Measurements from ENCODE around the gene SSTR5.

SSTR5 gene

DNA sequence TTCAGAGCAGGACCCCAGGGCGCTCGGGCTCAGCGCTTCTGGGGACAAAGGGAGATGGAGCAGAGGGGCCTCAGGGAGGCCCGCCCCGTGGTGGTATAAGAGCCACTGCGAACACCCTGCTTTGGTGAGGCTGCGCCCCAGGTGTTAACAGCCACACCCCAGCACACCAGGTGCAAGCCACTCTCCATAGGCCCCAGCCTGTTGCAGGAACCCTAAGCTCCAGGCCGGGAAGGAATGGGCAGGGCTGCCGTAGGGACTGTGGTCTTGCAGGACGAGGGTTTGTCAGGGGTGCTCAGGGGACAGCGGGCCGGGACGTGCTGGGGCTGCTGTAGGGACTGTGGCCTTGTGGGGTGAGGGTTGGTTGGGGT is 17.0 kb upstream of the SSTR5 start:
- no peak overlapping the region for H2AK5ac ChIP-seq (ENCODE audit: low read length, severe bottlenecking)
- 84% methylated on average over 13 of the region's 13 CpGs for WGBS
- H3K27ac ChIP-seq (ENCODE audit: low read length, poor library complexity, severe bottlenecking): no peak overlapping the region
- no peak overlapping the region for H3K4me3 ChIP-seq (ENCODE audit: insufficient read depth in 1 of 2, low read depth in 1 of 2, low read length in 2 of 2)
- no peak overlapping the region for H2BK120ac ChIP-seq (ENCODE audit: low read depth, low read length)
- H4K91ac ChIP-seq (ENCODE audit: low read length): no peak overlapping the region
- no peak overlapping the region for H3K23ac ChIP-seq (ENCODE audit: low read length in 2 of 2)
- no peak overlapping the region for H2AFZ ChIP-seq (ENCODE audit: low read depth, low read length)
- no peaks in the 10 kb centered on the region for H3K36me3 ChIP-seq (ENCODE audit: control insufficient read depth in 1 of 2, insufficient read depth in 2 of 2, low read depth in 1 of 2, low read length in 2 of 2)
- no peaks in the 10 kb centered on the region for H3K4me1 ChIP-seq (ENCODE audit: control insufficient read depth, insufficient read depth, low read depth, low read length)
- peaks cover 3 to 25% of the 10 kb centered on the region in 2 experiments for H3K27me3 ChIP-seq (ENCODE audit: control insufficient read depth in 1 of 2, insufficient read depth in 1 of 2, low read length in 2 of 2)
- no peak overlapping the region for H2BK12ac ChIP-seq (ENCODE audit: low read length in 2 of 2)
- no peak for DNase-seq
- no peak overlapping the region for H3K4me2 ChIP-seq (ENCODE audit: low read length, poor library complexity, severe bottlenecking)
- no peak overlapping the region for H2BK5ac ChIP-seq (ENCODE audit: low read depth, low read length, poor library complexity, severe bottlenecking)
- no peak overlapping the region for H3K9ac ChIP-seq (ENCODE audit: low read length)
- no peak overlapping the region for H2BK15ac ChIP-seq (ENCODE audit: low read depth, poor library complexity, severe bottlenecking)
- no peak overlapping the region for H3K4ac ChIP-seq (ENCODE audit: low read depth in 1 of 2, low read length in 2 of 2)
- peaks cover 5% of the 10 kb centered on the region for H3K9me3 ChIP-seq (ENCODE audit: control insufficient read depth, low read length)
- H3K14ac ChIP-seq (ENCODE audit: low read length in 2 of 2): no peak overlapping the region
- no peaks in the 10 kb centered on the region for H3K79me1 ChIP-seq (replicated peaks; ENCODE audit: low read length, poor library complexity, severe bottlenecking)
- H4K8ac ChIP-seq (ENCODE audit: low read length): no peak overlapping the region
- H3K18ac ChIP-seq (ENCODE audit: low read depth in 1 of 2, low read length in 2 of 2): no peak overlapping the region

DNA sequence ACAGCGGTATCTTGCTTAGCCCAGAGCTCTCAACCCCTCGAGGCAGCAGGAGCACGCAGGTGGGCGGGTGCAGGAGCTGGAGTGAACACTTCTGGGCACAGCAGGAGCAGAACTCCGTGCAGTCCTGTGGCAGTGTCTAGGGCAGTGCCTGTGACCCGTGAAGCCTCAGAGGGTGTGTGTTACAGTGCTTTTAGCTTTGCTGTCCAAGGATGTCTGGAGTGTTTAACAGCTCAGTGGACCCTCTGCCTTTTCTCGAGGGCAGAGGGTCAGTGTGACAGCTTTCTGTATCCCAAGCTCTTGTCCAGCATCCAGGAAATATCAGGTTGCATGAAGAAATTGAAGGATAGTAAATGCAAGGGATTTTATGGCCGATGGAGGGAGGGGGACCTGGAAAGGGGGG is 16.4 kb upstream of the SSTR5 start:
- no peak overlapping the region for H2AFZ ChIP-seq (ENCODE audit: low read depth, low read length)
- no peak overlapping the region for H2BK120ac ChIP-seq (ENCODE audit: low read depth, low read length)
- H2BK5ac ChIP-seq (ENCODE audit: low read depth, low read length, poor library complexity, severe bottlenecking): no peak overlapping the region
- H3K79me1 ChIP-seq (replicated peaks; ENCODE audit: low read length, poor library complexity, severe bottlenecking): no peaks in the 10 kb centered on the region
- no peak overlapping the region for H4K8ac ChIP-seq (ENCODE audit: low read length)
- no peaks in the 10 kb centered on the region for H3K36me3 ChIP-seq (ENCODE audit: control insufficient read depth in 1 of 2, insufficient read depth in 2 of 2, low read depth in 1 of 2, low read length in 2 of 2)
- H3K27ac ChIP-seq (ENCODE audit: low read length, poor library complexity, severe bottlenecking): no peak overlapping the region
- H3K18ac ChIP-seq (ENCODE audit: low read depth in 1 of 2, low read length in 2 of 2): no peak overlapping the region
- H3K4me2 ChIP-seq (ENCODE audit: low read length, poor library complexity, severe bottlenecking): no peak overlapping the region
- no peak overlapping the region for H3K4ac ChIP-seq (ENCODE audit: low read depth in 1 of 2, low read length in 2 of 2)
- no peak overlapping the region for H2AK5ac ChIP-seq (ENCODE audit: low read length, severe bottlenecking)
- no peak overlapping the region for H2BK15ac ChIP-seq (ENCODE audit: low read depth, poor library complexity, severe bottlenecking)
- no peak overlapping the region for H3K23ac ChIP-seq (ENCODE audit: low read length in 2 of 2)
- peaks cover 5% of the 10 kb centered on the region for H3K9me3 ChIP-seq (ENCODE audit: control insufficient read depth, low read length)
- no peaks in the 10 kb centered on the region for H3K4me1 ChIP-seq (ENCODE audit: control insufficient read depth, insufficient read depth, low read depth, low read length)
- peaks cover 3 to 25% of the 10 kb centered on the region in 2 experiments for H3K27me3 ChIP-seq (ENCODE audit: control insufficient read depth in 1 of 2, insufficient read depth in 1 of 2, low read length in 2 of 2)
- H3K9ac ChIP-seq (ENCODE audit: low read length): no peak overlapping the region
- WGBS: 53% methylated on average over 8 of the region's 8 CpGs
- H2BK12ac ChIP-seq (ENCODE audit: low read length in 2 of 2): no peak overlapping the region
- DNase-seq: no peak
- no peak overlapping the region for H3K14ac ChIP-seq (ENCODE audit: low read length in 2 of 2)
- H4K91ac ChIP-seq (ENCODE audit: low read length): no peak overlapping the region
- H3K4me3 ChIP-seq (ENCODE audit: insufficient read depth in 1 of 2, low read depth in 1 of 2, low read length in 2 of 2): no peak overlapping the region

DNA sequence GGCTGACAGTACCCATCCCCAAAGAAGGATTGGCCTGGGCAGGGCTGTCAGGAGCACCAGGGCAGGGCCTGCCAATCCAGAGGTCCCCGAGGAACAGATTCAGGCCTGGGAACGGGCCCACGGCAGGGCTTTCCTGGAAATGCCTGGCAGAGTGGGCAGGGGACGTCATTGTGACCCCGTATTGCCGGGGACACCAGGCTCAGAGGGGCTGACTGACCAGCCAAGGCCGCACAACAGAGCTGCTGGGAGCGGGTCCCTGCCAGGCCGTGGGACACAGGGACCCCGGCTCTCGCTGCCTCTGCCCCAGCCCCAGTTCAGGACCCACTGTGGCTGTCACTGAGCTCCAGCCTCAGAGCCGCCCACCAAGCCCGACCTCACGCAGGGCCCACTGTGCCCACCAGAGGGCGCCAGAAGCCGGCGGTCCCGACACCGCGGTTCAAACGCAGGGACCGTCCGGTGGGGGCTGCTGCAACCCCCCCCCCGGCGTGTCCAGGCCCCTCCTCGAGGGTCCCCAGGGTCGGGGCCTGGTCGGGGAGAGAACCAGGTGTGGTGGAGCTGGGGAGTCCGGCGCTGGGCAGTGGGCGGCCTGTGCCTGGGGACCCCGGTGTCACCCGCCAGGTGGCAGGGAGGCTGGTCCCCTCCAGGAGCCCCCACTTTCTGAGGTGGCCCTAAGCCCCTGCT is 15.2 kb upstream of the SSTR5 start:
- Histone ChIP-seq H3K36me3 (ENCODE audit: control insufficient read depth in 1 of 2, insufficient read depth in 2 of 2, low read depth in 1 of 2, low read length in 2 of 2) (no peaks in the 10 kb centered on the region), H3K4me2 (ENCODE audit: low read length, poor library complexity, severe bottlenecking) (no peak overlapping the region), H2BK12ac (ENCODE audit: low read length in 2 of 2) (no peak overlapping the region), H3K4me3 (ENCODE audit: insufficient read depth in 1 of 2, low read depth in 1 of 2, low read length in 2 of 2) (no peak overlapping the region), H3K9ac (ENCODE audit: low read length) (no peak overlapping the region), H3K23ac (ENCODE audit: low read length in 2 of 2) (no peak overlapping the region), H3K9me3 (ENCODE audit: control insufficient read depth, low read length) (peaks cover 5% of the 10 kb centered on the region), H2BK5ac (ENCODE audit: low read depth, low read length, poor library complexity, severe bottlenecking) (no peak overlapping the region), H2AK5ac (ENCODE audit: low read length, severe bottlenecking) (no peak overlapping the region), H3K27ac (ENCODE audit: low read length, poor library complexity, severe bottlenecking) (no peak overlapping the region), H3K79me1 (replicated peaks; ENCODE audit: low read length, poor library complexity, severe bottlenecking) (no peaks in the 10 kb centered on the region), H3K14ac (ENCODE audit: low read length in 2 of 2) (no peak overlapping the region), H4K91ac (ENCODE audit: low read length) (no peak overlapping the region), H2AFZ (ENCODE audit: low read depth, low read length) (no peak overlapping the region), H2BK120ac (ENCODE audit: low read depth, low read length) (no peak overlapping the region), H4K8ac (ENCODE audit: low read length) (no peak overlapping the region), H3K27me3 (ENCODE audit: control insufficient read depth in 1 of 2, insufficient read depth in 1 of 2, low read length in 2 of 2) (peaks cover 3 to 25% of the 10 kb centered on the region in 2 experiments), H3K4me1 (ENCODE audit: control insufficient read depth, insufficient read depth, low read depth, low read length) (no peaks in the 10 kb centered on the region), H3K4ac (ENCODE audit: low read depth in 1 of 2, low read length in 2 of 2) (no peak overlapping the region), H2BK15ac (ENCODE audit: low read depth, poor library complexity, severe bottlenecking) (no peak overlapping the region), H3K18ac (ENCODE audit: low read depth in 1 of 2, low read length in 2 of 2) (no peak overlapping the region)
- no peak for DNase-seq
- WGBS: 24% methylated on average over 30 of the region's 33 CpGs

DNA sequence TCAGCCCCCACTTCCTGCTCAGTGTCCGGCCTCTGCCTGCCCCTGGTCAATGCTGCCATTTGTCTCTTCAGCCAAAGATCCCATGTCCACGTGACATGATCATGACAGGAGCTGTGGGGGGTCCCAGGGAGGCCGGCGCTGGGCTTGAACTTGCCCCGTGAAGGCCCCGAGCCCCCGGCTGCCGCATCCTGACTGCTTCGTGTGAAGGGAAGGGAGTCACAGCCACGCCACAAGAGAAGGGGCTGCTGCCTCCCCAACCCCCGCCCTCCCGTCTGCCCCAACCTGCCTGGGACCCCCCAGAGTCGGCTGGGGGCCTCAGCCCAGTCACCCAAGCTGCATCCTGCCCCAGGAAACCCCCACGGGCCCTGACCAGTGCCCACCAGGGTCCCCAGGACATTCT is 14.3 kb upstream of the SSTR5 start:
- Histone ChIP-seq H2BK120ac (ENCODE audit: low read depth, low read length) (no peak overlapping the region), H3K79me1 (replicated peaks; ENCODE audit: low read length, poor library complexity, severe bottlenecking) (no peaks in the 10 kb centered on the region), H2AK5ac (ENCODE audit: low read length, severe bottlenecking) (no peak overlapping the region), H3K9ac (ENCODE audit: low read length) (no peak overlapping the region), H3K4ac (ENCODE audit: low read depth in 1 of 2, low read length in 2 of 2) (no peak overlapping the region), H3K18ac (ENCODE audit: low read depth in 1 of 2, low read length in 2 of 2) (no peak overlapping the region), H3K27ac (ENCODE audit: low read length, poor library complexity, severe bottlenecking) (no peak overlapping the region), H3K9me3 (ENCODE audit: control insufficient read depth, low read length) (peaks cover 5% of the 10 kb centered on the region), H3K23ac (ENCODE audit: low read length in 2 of 2) (no peak overlapping the region), H3K4me1 (ENCODE audit: control insufficient read depth, insufficient read depth, low read depth, low read length) (no peaks in the 10 kb centered on the region), H3K27me3 (ENCODE audit: control insufficient read depth in 1 of 2, insufficient read depth in 1 of 2, low read length in 2 of 2) (peaks cover 0 to 18% of the 10 kb centered on the region in 2 experiments), H2BK15ac (ENCODE audit: low read depth, poor library complexity, severe bottlenecking) (no peak overlapping the region), H3K4me2 (ENCODE audit: low read length, poor library complexity, severe bottlenecking) (no peak overlapping the region), H4K8ac (ENCODE audit: low read length) (no peak overlapping the region), H2BK5ac (ENCODE audit: low read depth, low read length, poor library complexity, severe bottlenecking) (no peak overlapping the region), H3K14ac (ENCODE audit: low read length in 2 of 2) (no peak overlapping the region), H4K91ac (ENCODE audit: low read length) (no peak overlapping the region), H3K36me3 (ENCODE audit: control insufficient read depth in 1 of 2, insufficient read depth in 2 of 2, low read depth in 1 of 2, low read length in 2 of 2) (no peaks in the 10 kb centered on the region), H2AFZ (ENCODE audit: low read depth, low read length) (no peak overlapping the region), H3K4me3 (ENCODE audit: insufficient read depth in 1 of 2, low read depth in 1 of 2, low read length in 2 of 2) (no peak overlapping the region), H2BK12ac (ENCODE audit: low read length in 2 of 2) (no peak overlapping the region)
- DNase-seq: no peak
- 75% methylated on average over 14 of the region's 14 CpGs for WGBS
